ENCODE measurements around the gene TNNT1.
"Not testable (repeated sequence)": the region's sequence is repeated elsewhere in the genome, so short reads cannot be mapped to it uniquely, and the experiment has no call there.

The TNNT1 gene

GRCh38 chr19:55158848-55159749, 10.1 kb upstream of the TNNT1 start:
- peak; percentile 61 for DNase-seq (ENCODE audit: low read depth)
- TF ChIP-seq CTCF (conservative IDR thresholded peaks at IDR 0.05; ENCODE audit: control insufficient read depth, insufficient read depth, low read depth, low read length), result no peak
- H3K4me3 ChIP-seq (ENCODE audit: control insufficient read depth, low read depth, low read length), result no peak overlapping the region

- TF ChIP-seq CTCF (conservative IDR thresholded peaks at IDR 0.05; ENCODE audit: control insufficient read depth, insufficient read depth, low read depth, low read length), result no peak
- no peak overlapping the region for H3K4me3 ChIP-seq (ENCODE audit: control insufficient read depth, low read depth, low read length)
- no peak for DNase-seq (ENCODE audit: low read depth)
Observed at GRCh38 chr19:55158423-55158822, 9.4 kb upstream of the TNNT1 start.

GRCh38 chr19:55157064-55157908, 8.3 kb upstream of the TNNT1 start, which contains the start of gene TNNI3:
TNNI3 (minus strand) TSS chr19:55157732; CDS start chr19:55157589, 143 bp downstream.
- DNase-seq (ENCODE audit: low read depth), result no peak
- no peak for TF ChIP-seq CTCF (conservative IDR thresholded peaks at IDR 0.05; ENCODE audit: control insufficient read depth, insufficient read depth, low read depth, low read length)
- H3K4me3 ChIP-seq (ENCODE audit: control insufficient read depth, low read depth, low read length), result no peak within 1 kb of the TSS

GRCh38 chr19:55156202-55157063, 7.4 kb upstream of the TNNT1 start:
- no peak for TF ChIP-seq CTCF (conservative IDR thresholded peaks at IDR 0.05; ENCODE audit: control insufficient read depth, insufficient read depth, low read depth, low read length)
- no peak overlapping the region for H3K4me3 ChIP-seq (ENCODE audit: control insufficient read depth, low read depth, low read length)
- DNase-seq (ENCODE audit: low read depth), result peak; percentile 62

GRCh38 chr19:55155784-55156183, 6.8 kb upstream of the TNNT1 start:
- DNase-seq (ENCODE audit: low read depth); H3K4me3 ChIP-seq (ENCODE audit: control insufficient read depth, low read depth, low read length): not testable (repeated sequence)

GRCh38 chr19:55153652-55154264, 4.8 kb upstream of the TNNT1 start:
- H3K4me3 ChIP-seq (ENCODE audit: control insufficient read depth, low read depth, low read length), result no peak overlapping the region
- TF ChIP-seq CTCF (conservative IDR thresholded peaks at IDR 0.05; ENCODE audit: control insufficient read depth, insufficient read depth, low read depth, low read length), result no peak
- DNase-seq (ENCODE audit: low read depth), result no peak
